Upper lobe of left lung (tissue), 6 donors: Measurements from ENCODE around the gene WNK1. TPM values are rescaled to one million over a fixed set of nuclear protein-coding genes. Genes with fewer than 3 reads are reported as not detected.

ENCODE experiments used
- ATAC-seq, 2 donors: fragments of 200-7000 bp; cut with Tn5 transposase; one replicate each; pipeline ENCODE4 v1.9.1; 2022; ENCODE audit warnings: mild to moderate bottlenecking in 2 of 2, moderate library complexity in 2 of 2; ENCODE audit not compliant: low FRiP score in 2 of 2
- DNase-seq, 2 donors: peaks; one replicate each; pipeline ENCODE4 v3.0.0-alpha.2; 2019 to 2020
- H3K27ac ChIP-seq, 4 donors: fragments of 200-600 bp; sonication (generic); one replicate each; pipeline ENCODE4 v1.5.1; 2016 to 2019
- H3K27me3 ChIP-seq, 4 donors: fragments of 200-600 bp; sonication (generic); one replicate each; pipeline ENCODE4 v1.5.1; 2017 to 2019
- H3K36me3 ChIP-seq, 4 donors: fragments of 200-600 bp; sonication (generic); one replicate each; pipeline ENCODE4 v1.5.1; 2016 to 2019
- H3K4me1 ChIP-seq, 4 donors: fragments of 200-600 bp; sonication (generic); one replicate each; pipeline ENCODE4 v1.5.1; 2018 to 2019
- H3K4me3 ChIP-seq, 4 donors: fragments of 200-600 bp; sonication (generic); one replicate each; pipeline ENCODE4 v1.5.1; 2017 to 2019; ENCODE audit warnings: mild to moderate bottlenecking in 2 of 4, moderate library complexity in 1 of 4
- H3K9me3 ChIP-seq, 4 donors: fragments of 200-600 bp; sonication (generic); one replicate each; pipeline ENCODE4 v1.5.1; 2018 to 2019
- CTCF ChIP-seq, 6 experiments: fragments of 450-650 bp in 4 of 6; fragments of 200-600 bp in 2 of 6; sonication (generic) in 2 of 6; IDR thresholded peaks; one replicate each; pipeline ENCODE4 v1.5.1; 2016 to 2019; ENCODE audit warnings: antibody characterized with exemption in 6 of 6
- EP300 ChIP-seq, 4 donors: sonication (generic); formaldehyde crosslinking; IDR thresholded peaks; one replicate each; pipeline ENCODE4 v1.5.1; 2017; ENCODE audit warnings: antibody characterized with exemption in 4 of 4, control low read depth in 2 of 4
- POLR2A ChIP-seq, 4 donors: fragments of 450-650 bp; IDR thresholded peaks; one replicate each; pipeline ENCODE4 v1.5.1; 2016 to 2017; ENCODE audit warnings: antibody characterized with exemption in 4 of 4, mild to moderate bottlenecking in 2 of 4
- POLR2AphosphoS5 ChIP-seq, 2 donors: sonication (generic); formaldehyde crosslinking; IDR thresholded peaks; one replicate each; pipeline ENCODE4 v1.5.1; 2017; ENCODE audit warnings: antibody characterized with exemption in 2 of 2
- WGBS, 2 donors: methylation state at CpG; one replicate each; pipeline ENCODE4 v1.1.5; 2017 to 2018; 5-methylcytosine and 5-hydroxymethylcytosine counted together
- total RNA-seq, 6 donors: library from RNA; depleted of rRNA in 4 of 6; stranded (reverse); fragments of >200 nt in 4 of 6; gene quantifications; one replicate each; pipeline versions ENCODE4 v1.1.0 to v1.2.1, GENCODE V29; 2016 to 2021
- donor health status: DM: no; HTN: no; CAD: no; lungs with moderate emphysema.
- donor health status: DM: no; HTN: yes; CAD: no; lungs with severe emphysema.

Gene WNK1
- total RNA-seq, 6 donors from 2014 or later = 184 to 288 (median 245) TPM

DNA sequence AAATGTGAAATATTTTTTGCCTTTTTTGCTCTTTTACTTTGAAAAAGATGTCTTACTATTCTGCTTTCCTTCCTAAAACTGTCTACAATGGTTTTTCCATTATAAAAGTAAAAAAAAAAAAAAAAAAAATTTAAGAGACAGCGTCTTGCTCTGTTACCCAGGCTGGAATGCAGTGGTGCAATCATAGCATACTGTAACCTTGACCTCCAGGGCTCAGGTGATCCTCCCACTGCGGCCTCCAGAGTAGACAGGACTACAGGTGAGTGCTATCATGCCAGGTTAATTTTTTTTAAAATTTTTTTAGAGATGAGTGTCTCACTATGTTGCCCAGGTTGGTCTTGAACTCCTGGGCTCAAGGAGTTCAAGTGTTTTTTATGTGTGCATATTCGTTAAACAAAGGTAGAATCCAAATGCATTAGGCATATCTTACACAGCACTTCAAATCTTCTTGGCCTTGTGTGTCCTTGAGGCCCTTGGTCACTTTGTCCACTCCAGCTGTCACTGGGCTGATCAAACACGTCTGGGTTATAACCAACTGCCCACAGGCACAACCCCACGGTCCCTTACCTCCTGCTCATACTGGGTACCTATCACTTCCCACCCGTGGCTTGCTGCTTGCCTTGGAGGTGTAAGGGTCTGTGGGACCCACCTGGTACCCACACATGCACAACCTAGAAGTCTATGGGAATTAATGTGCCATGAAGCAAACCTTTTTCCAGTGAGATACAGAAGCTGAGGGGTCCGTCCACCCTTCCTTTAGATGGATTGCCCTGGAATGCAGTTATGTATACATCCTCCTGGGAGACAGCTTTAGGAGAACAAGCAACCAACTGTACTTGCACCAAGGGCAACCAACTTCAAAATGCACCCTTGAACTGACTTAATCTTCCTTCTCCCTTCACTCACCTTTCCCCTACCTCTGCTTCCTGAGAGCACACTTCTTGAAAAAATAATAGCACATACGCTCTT is 184.3 kb downstream of the WNK1 start:
- H3K36me3 ChIP-seq = peaks cover 0 to 16% (median 2%) of the 10 kb centered on the region in 4 donors
- ATAC-seq (no peak), DNase-seq (no peak)
- no peaks in the 10 kb centered on the region for H3K27me3 ChIP-seq
- 90% methylated on average over 8 of the region's 8 CpGs for WGBS, 2 donors
- no peaks in the 10 kb centered on the region for H3K9me3 ChIP-seq
- H3K4me3 ChIP-seq = no peak overlapping the region
- H3K27ac ChIP-seq = no peak overlapping the region
- no peak for TF ChIP-seq POLR2AphosphoS5 (IDR thresholded peaks at IDR 0.05)
- TF ChIP-seq CTCF (IDR thresholded peaks at IDR 0.05) = no peak
- no peak for TF ChIP-seq EP300 (IDR thresholded peaks at IDR 0.05)
- no peak for TF ChIP-seq POLR2A (IDR thresholded peaks at IDR 0.05)
- H3K4me1 ChIP-seq = peaks cover 0 to 7% (median 0%) of the 10 kb centered on the region in 4 donors

DNA sequence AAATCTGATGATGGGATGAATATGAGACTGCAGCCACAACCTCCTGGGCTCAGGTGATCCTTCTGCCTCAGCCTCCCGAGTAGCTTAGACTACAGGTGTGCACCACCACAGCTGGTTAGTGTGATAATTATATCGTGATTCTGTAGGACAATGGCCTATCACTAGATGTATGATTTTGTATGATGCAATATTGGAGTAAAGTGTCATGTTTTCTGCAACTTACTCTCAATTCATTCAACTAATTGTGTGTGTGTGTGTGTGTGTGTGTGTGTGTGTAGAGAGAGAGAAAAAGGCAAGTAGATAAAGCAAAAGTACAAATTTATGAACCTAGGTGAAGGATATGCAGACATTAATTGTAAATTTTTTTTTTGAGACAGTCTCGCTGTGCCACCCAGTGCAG is 186.4 kb downstream of the WNK1 start:
- WGBS, 2 donors = 90 to 95% methylated on average over 3 of the region's 3 CpGs
- Histone ChIP-seq H3K36me3 (peaks cover 0 to 21% (median 2%) of the 10 kb centered on the region in 4 donors), H3K27ac (no peak overlapping the region), H3K9me3 (no peaks in the 10 kb centered on the region), H3K4me3 (no peak overlapping the region), H3K4me1 (no peaks in the 10 kb centered on the region), H3K27me3 (no peaks in the 10 kb centered on the region)
- DNase-seq (no peak), ATAC-seq (no peak)
- TF ChIP-seq CTCF (IDR thresholded peaks at IDR 0.05) (no peak), EP300 (IDR thresholded peaks at IDR 0.05) (no peak)

DNA sequence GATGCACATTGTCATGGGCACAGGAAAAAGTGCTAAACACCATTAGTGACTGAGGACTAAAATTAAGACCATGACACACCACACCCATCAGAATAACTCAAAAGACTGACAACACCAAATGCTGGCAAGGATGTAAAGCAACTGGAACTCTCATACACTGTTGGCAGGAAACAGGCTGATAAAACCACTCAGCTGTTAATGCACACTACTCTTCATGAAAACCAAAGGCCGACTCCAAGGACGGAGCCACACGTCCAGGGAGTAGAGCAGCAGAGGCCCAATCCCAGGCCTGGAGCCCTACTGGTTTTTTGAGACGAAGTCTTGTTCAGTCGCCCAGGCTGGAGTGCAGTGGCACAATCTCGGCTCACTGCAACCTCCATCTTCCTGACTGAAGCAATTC is 190.7 kb downstream of the WNK1 start:
- 84 to 93% methylated on average over 6 of the region's 6 CpGs for WGBS, 2 donors

DNA sequence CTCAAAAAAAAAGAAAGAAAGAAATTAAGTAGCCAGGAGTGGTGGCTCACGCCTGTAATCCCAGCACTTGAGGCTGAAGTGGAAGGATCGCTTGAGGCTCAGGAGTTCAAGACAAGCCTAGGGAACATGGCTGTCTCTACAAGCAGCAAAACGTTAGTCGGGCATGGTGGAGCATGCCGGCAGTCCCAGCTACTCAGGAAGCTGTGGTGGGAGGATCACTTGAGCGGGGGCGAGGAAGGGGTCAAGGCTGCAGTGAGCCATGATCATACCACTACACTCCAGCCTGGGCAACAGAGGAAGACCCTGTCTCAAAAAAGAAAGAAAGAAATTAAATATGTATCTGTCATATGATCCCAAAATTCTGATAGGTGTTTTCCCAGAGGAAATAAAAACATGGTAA is 191.8 kb downstream of the WNK1 start:
- WGBS, 2 donors = 65 to 67% methylated on average over 7 of the region's 7 CpGs
- Histone ChIP-seq H3K36me3 (peaks cover 0 to 22% (median 0%) of the 10 kb centered on the region in 4 donors), H3K4me1 (peaks cover 11 to 19% (median 12%) of the 10 kb centered on the region in 4 donors), H3K27me3 (no peaks in the 10 kb centered on the region), H3K4me3 (no peak overlapping the region), H3K9me3 (no peaks in the 10 kb centered on the region), H3K27ac (no peak overlapping the region)
- TF ChIP-seq POLR2AphosphoS5 (IDR thresholded peaks at IDR 0.05) = no peak
- no peak for DNase-seq
- no peak for ATAC-seq

More for the DNA sequence above, 190.7 kb downstream of the WNK1 start:
- TF ChIP-seq EP300 (IDR thresholded peaks at IDR 0.05) (no peak), CTCF (IDR thresholded peaks at IDR 0.05) (no peak), POLR2A (IDR thresholded peaks at IDR 0.05) (no peak), POLR2AphosphoS5 (IDR thresholded peaks at IDR 0.05) (no peak)
- DNase-seq (no peak), ATAC-seq (no peak)
- Histone ChIP-seq H3K36me3 (peaks cover 0 to 26% (median 0%) of the 10 kb centered on the region in 4 donors), H3K27ac (no peak overlapping the region), H3K9me3 (no peaks in the 10 kb centered on the region), H3K4me3 (no peak overlapping the region), H3K27me3 (no peaks in the 10 kb centered on the region), H3K4me1 (peaks cover 3 to 9% (median 4%) of the 10 kb centered on the region in 4 donors)

DNA sequence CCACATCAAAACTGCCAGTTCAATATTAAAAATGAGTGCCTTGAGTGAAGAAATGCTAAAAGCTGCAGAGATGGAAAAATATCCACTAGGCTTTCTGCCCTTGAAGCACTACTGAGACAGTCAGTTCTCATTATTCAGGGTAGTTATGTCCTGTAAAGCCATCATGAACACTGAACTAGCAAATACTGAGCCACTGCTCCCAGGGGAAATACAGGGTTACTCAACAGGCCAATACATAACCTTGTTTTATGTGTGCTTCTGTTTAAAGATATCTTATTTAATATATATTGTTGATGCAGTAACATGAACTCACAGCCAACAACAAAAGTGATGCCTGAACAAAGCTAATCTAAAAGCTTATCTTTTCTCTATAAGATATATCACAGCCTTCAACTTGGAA is 193.8 kb downstream of the WNK1 start:
- Histone ChIP-seq H3K4me1 (peaks cover 12 to 23% (median 13%) of the 10 kb centered on the region in 4 donors), H3K27ac (no peak overlapping the region), H3K36me3 (peaks cover 0 to 18% (median 0%) of the 10 kb centered on the region in 4 donors), H3K9me3 (no peaks in the 10 kb centered on the region), H3K4me3 (no peak overlapping the region), H3K27me3 (no peaks in the 10 kb centered on the region)
- TF ChIP-seq POLR2A (IDR thresholded peaks at IDR 0.05) (no peak), EP300 (IDR thresholded peaks at IDR 0.05) (no peak), POLR2AphosphoS5 (IDR thresholded peaks at IDR 0.05) (no peak), CTCF (IDR thresholded peaks at IDR 0.05) (no peak)
- DNase-seq (no peak), ATAC-seq (no peak)
